ENCODE data around the gene TNFRSF8.

TNFRSF8 gene

GRCh38 chr1:12111741-12112140 is 48.6 kb downstream of the TNFRSF8 start:
- no peak overlapping the region for H3K4me3 ChIP-seq (ENCODE audit: low read depth, low read length)
- TF ChIP-seq CTCF (IDR thresholded peaks at IDR 0.05; ENCODE audit: borderline replicate concordance, insufficient read depth, low read depth, low read length): no peak

- no peak overlapping the region for H3K4me3 ChIP-seq (ENCODE audit: low read depth, low read length)
- TF ChIP-seq CTCF (IDR thresholded peaks at IDR 0.05; ENCODE audit: borderline replicate concordance, insufficient read depth, low read depth, low read length): no peak
Observed at GRCh38 chr1:12112711-12113161, 49.6 kb downstream of the TNFRSF8 start.

GRCh38 chr1:12113433-12114339 is 50.6 kb downstream of the TNFRSF8 start:
- no peak for TF ChIP-seq CTCF (IDR thresholded peaks at IDR 0.05; ENCODE audit: borderline replicate concordance, insufficient read depth, low read depth, low read length)
- H3K4me3 ChIP-seq (ENCODE audit: low read depth, low read length): no peak overlapping the region

- H3K4me3 ChIP-seq (ENCODE audit: low read depth, low read length): no peak overlapping the region
- no peak for TF ChIP-seq CTCF (IDR thresholded peaks at IDR 0.05; ENCODE audit: borderline replicate concordance, insufficient read depth, low read depth, low read length)
Observed at GRCh38 chr1:12114340-12114683, 51.2 kb downstream of the TNFRSF8 start.

- TF ChIP-seq CTCF (IDR thresholded peaks at IDR 0.05; ENCODE audit: borderline replicate concordance, insufficient read depth, low read depth, low read length): no peak
- H3K4me3 ChIP-seq (ENCODE audit: low read depth, low read length): no peak overlapping the region
Observed at GRCh38 chr1:12114916-12115315, 51.8 kb downstream of the TNFRSF8 start.

- no peak overlapping the region for H3K4me3 ChIP-seq (ENCODE audit: low read depth, low read length)
- TF ChIP-seq CTCF (IDR thresholded peaks at IDR 0.05; ENCODE audit: borderline replicate concordance, insufficient read depth, low read depth, low read length): no peak
Observed at GRCh38 chr1:12121212-12122003, 58.3 kb downstream of the TNFRSF8 start.
